GM19468 (cell line): ENCODE measurements around the gene DGAT2.

Experiments used
- ATAC-seq: cut with Tn5 transposase; IDR thresholded peaks from one replicate; pipeline ENCODE4 v1.9.1; 2021; ENCODE audit warnings: mild to moderate bottlenecking, moderate library complexity, moderate number of reproducible peaks; ENCODE audit not compliant: unreplicated experiment; ENCODE audit errors: extremely low read depth

The DGAT2 gene

GRCh38 chr11:75777461-75778110 lies 9.0 kb downstream of the DGAT2 start:
- ATAC-seq: no peak

GRCh38 chr11:75778962-75779361 lies 10.4 kb downstream of the DGAT2 start:
- ATAC-seq: no peak

- no peak for ATAC-seq
These were observed 11.4 kb downstream of the DGAT2 start for GRCh38 chr11:75779960-75780359.

GRCh38 chr11:75780888-75781287 lies 12.3 kb downstream of the DGAT2 start:
- ATAC-seq: no peak

GRCh38 chr11:75781296-75781695 lies 12.7 kb downstream of the DGAT2 start:
- ATAC-seq: no peak

- ATAC-seq: no peak
These were observed 13.3 kb downstream of the DGAT2 start for GRCh38 chr11:75781831-75782230.

- ATAC-seq: no peak
These were observed 14.1 kb downstream of the DGAT2 start for GRCh38 chr11:75782540-75783263.

- ATAC-seq: no peak
These were observed 15.0 kb downstream of the DGAT2 start for GRCh38 chr11:75783416-75784084.

GRCh38 chr11:75784085-75784478 lies 15.5 kb downstream of the DGAT2 start:
- ATAC-seq: no peak

GRCh38 chr11:75784506-75784905 lies 15.9 kb downstream of the DGAT2 start:
- no peak for ATAC-seq

- ATAC-seq: no peak
These were observed 16.6 kb downstream of the DGAT2 start for GRCh38 chr11:75785187-75785586.

- no peak for ATAC-seq
These were observed 17.6 kb downstream of the DGAT2 start for GRCh38 chr11:75786101-75786736.

GRCh38 chr11:75789521-75789920 lies 20.9 kb downstream of the DGAT2 start:
- ATAC-seq: no peak

- no peak for ATAC-seq
These were observed 22.4 kb downstream of the DGAT2 start for GRCh38 chr11:75790986-75791385.

- ATAC-seq: no peak
These were observed 23.7 kb downstream of the DGAT2 start for GRCh38 chr11:75792127-75792731.

GRCh38 chr11:75792997-75793800 lies 24.6 kb downstream of the DGAT2 start:
- ATAC-seq: no peak

- ATAC-seq: no peak
These were observed 25.4 kb downstream of the DGAT2 start for GRCh38 chr11:75793966-75794365.

GRCh38 chr11:75795276-75796090 lies 26.9 kb downstream of the DGAT2 start:
- no peak for ATAC-seq

GRCh38 chr11:75796091-75796435 lies 27.5 kb downstream of the DGAT2 start:
- no peak for ATAC-seq
